Measurements from ENCODE around the gene SYNJ2. TPM values are rescaled to one million over a fixed set of nuclear protein-coding genes. Genes with fewer than 3 reads are reported as not detected.

Gene SYNJ2
- total RNA-seq, 1 experiment from 2014 or later: 70.0 TPM

- ChIA-PET CTCF (interaction anchor here (0.6 kb wide), 1 partner anchor 585 kb away, joined by 3 read pairs; no protein-coding TSS in a partner anchor), POLR2A (no interaction called here)
- intact Hi-C loops (cut with micrococcal nuclease; ENCODE audit: unreplicated experiment): no loop called here
- TF ChIP-seq REST (IDR thresholded peaks at IDR 0.05; ENCODE audit: insufficient read depth in 1 of 2, low read depth in 2 of 2, low read length in 1 of 2) (no peak), POLR2AphosphoS5 (IDR thresholded peaks at IDR 0.05; ENCODE audit: low read depth, low read length) (no peak), TCF7L2 (IDR thresholded peaks at IDR 0.05; ENCODE audit: low read depth, low read length) (no peak), CTCF (IDR thresholded peaks at IDR 0.05) (no peak), SIN3A (IDR thresholded peaks at IDR 0.05; ENCODE audit: borderline replicate concordance, insufficient read depth, low read depth, low read length) (no peak)
- H3K36me3 ChIP-seq (ENCODE audit: control insufficient read depth, insufficient read depth, low read length): no peaks in the 10 kb centered on the region
- DNase-seq (ENCODE audit: low read depth, low spot score): no peak
- H3K4me3 ChIP-seq (ENCODE audit: low read depth in 2 of 2, low read length in 2 of 2): no peak overlapping the region
- no peak overlapping the region for H3K27ac ChIP-seq (ENCODE audit: low read length)
- BruUV-seq (replicated peaks): no TSS peak
- no peaks in the 10 kb centered on the region for H3K27me3 ChIP-seq (ENCODE audit: control insufficient read depth, insufficient read depth, low read length)
- in situ Hi-C loops (cut with HindIII; ENCODE audit: low pct_unique_long_range_greater_than_20kb, low sequenced_read_pairs): no loop called here
- no peaks in the 10 kb centered on the region for H3K9me3 ChIP-seq (ENCODE audit: control insufficient read depth, insufficient read depth, low read depth, low read length)
- no peak for ATAC-seq
- peaks cover 9% of the 10 kb centered on the region for H3K4me1 ChIP-seq (ENCODE audit: control insufficient read depth, insufficient read depth, low read length)
Measured at GRCh38 chr6:157975456-157975855, 6.2 kb upstream of the SYNJ2 start.

DNA sequence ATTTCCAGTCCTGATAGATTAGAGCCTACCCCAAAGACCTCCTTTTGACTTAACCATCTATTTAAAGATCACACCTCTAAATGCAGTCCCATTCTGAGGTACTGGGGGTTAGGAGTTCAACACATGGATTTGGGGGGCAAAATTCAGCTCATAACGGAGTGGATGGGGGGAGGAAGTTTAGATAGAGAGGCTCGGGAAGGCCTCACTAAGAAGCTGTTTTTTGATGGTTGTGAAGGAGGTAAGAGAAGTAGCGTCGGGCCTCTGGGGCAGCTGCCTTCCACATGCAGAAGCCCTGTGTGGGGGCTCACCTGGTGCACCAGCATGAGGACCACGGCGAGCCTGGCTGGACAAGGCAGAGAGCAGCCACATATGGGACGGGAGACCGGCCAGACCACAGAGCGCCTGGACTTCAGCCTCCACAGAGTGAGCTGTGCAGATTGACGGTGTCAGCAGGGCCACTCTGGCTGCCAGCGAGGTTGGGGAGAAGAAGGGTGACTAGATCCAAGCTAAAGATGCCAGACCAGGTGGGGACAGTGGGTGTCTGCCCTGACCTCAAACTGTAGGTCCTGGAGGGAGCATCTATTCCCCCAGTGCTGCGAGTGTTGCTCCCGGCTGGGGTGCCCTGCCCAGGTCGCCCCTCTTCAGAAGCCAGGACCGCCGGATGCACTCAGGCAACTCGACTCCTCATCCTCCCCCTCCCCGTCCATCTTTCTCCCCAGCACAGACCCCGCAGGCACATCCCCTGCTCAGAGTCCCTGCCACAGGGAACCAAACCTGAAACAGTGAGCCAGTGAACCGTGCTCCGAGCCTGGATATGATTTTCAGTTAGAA, 5.1 kb upstream of the SYNJ2 start:
- ATAC-seq (no peak), DNase-seq (ENCODE audit: low read depth, low spot score) (no peak)
- in situ Hi-C loops (cut with HindIII; ENCODE audit: low pct_unique_long_range_greater_than_20kb, low sequenced_read_pairs) (no loop called here), intact Hi-C loops (cut with micrococcal nuclease; ENCODE audit: unreplicated experiment) (no loop called here)
- ChIA-PET CTCF (interaction anchor here (0.6 kb wide), 1 partner anchor 17 kb away, joined by 24 read pairs; no protein-coding TSS in a partner anchor), POLR2A (no interaction called here)
- H3K27ac ChIP-seq (ENCODE audit: low read length): no peak overlapping the region
- H3K4me1 ChIP-seq (ENCODE audit: control insufficient read depth, insufficient read depth, low read length): peaks cover 14% of the 10 kb centered on the region
- no TSS peak for BruUV-seq (replicated peaks)
- no peaks in the 10 kb centered on the region for H3K9me3 ChIP-seq (ENCODE audit: control insufficient read depth, insufficient read depth, low read depth, low read length)
- no peaks in the 10 kb centered on the region for H3K27me3 ChIP-seq (ENCODE audit: control insufficient read depth, insufficient read depth, low read length)
- no peak overlapping the region for H3K4me3 ChIP-seq (ENCODE audit: low read depth in 2 of 2, low read length in 2 of 2)
- H3K36me3 ChIP-seq (ENCODE audit: control insufficient read depth, insufficient read depth, low read length): no peaks in the 10 kb centered on the region
- TF ChIP-seq TCF7L2 (IDR thresholded peaks at IDR 0.05; ENCODE audit: low read depth, low read length) (no peak), CTCF (IDR thresholded peaks at IDR 0.05) (no peak), SIN3A (IDR thresholded peaks at IDR 0.05; ENCODE audit: borderline replicate concordance, insufficient read depth, low read depth, low read length) (no peak), REST (IDR thresholded peaks at IDR 0.05; ENCODE audit: insufficient read depth in 1 of 2, low read depth in 2 of 2, low read length in 1 of 2) (no peak), POLR2AphosphoS5 (IDR thresholded peaks at IDR 0.05; ENCODE audit: low read depth, low read length) (no peak)
